Measurements from ENCODE around the gene RAB28.
A peak's percentile ranks its signal among the peaks of the same experiment; 100 is the strongest.

The RAB28 gene

DNA sequence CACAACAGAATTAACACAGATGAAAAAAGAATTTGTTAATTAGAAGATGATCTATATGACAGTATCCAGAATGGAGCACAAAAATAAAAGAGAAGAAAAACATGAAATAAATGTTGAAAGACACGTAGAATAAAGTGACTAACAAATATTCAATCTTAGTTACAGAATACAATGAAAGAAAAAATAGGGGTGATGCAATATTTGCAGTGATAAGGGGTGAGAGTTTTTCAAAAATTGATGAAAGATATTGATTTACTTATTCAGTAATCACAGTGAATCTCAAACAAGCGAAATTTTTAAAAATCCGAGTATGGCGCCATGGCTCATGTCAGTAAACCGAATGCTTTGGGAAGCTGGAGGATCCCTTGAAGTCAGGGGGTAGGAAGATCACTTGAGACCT is 20.2 kb upstream of the RAB28 start:
- no peak for DNase-seq

DNA sequence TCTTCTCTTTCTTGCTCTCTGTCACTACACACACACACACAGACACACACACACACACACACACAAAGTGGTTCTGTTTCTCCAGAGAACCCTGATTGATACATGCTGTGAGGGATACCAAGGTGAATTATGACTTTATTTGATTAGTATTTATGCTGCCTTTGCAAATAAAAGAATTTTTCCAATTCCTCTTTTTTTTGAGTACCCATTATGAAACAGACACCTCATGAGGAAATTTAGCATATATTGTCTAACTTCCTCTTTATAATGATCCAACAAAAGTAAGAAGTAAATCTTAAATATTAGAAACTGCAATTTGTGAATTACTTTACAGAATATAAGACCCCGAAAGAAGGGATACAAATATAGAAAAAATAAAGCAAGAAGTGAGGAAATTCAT is 14.3 kb upstream of the RAB28 start:
- no peak for DNase-seq

DNA sequence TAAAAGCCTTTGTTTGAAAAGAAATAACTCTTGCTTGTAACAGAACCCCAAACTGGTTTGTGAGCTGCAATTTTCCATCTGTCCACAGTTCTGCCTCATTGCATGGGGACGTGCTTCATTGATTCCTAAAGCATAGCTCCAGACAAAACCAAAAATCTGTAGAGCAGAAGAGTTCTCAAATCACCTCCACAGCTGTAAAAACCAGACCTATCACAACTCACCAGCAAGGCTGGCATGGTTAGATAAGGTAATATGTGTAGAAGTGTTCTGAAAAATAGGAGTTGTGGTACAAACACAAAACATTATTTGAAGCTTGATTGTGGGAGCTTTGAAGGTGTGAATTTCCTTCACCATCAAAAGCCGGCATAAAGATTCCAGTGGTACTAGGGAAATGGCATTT is 12.5 kb upstream of the RAB28 start:
- DNase-seq: no peak

DNA sequence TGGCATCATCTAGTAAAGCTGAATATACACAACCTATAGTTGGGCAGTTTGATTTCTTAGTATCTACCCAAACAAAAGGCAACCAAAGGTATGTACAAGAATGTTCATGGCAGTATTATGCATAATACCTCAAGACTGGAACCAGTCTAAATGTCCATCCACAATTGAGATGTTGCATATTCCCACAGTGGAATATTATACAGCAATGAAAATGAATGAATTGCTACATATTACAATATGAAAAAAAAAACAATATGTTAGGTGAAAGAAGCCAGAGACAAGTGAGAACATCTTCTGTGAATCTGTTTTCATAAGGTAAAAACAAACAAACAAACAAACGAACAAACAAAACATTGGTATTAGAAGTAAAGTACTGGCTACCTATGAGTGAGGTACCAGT is 11.6 kb upstream of the RAB28 start:
- no peak for DNase-seq

DNA sequence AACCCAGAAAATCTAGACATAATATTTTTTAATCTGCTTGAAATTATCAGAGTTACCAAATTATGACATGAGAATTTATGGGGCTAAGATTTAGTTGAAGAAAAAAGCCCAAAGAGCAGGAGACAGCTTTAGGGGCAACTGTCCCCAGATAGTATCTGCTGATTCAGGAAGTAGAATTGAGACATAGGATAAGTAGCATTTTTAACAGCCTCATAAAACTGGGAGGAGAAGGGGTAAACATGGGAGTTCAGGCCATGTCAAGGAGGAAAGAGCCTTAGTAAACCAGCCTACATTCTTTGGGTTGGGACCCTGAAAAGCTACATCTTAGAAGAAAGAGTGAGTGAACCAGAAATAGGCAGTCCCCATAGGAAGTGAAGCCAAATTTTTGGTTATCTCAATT is 9.7 kb upstream of the RAB28 start:
- no peak for DNase-seq

DNA sequence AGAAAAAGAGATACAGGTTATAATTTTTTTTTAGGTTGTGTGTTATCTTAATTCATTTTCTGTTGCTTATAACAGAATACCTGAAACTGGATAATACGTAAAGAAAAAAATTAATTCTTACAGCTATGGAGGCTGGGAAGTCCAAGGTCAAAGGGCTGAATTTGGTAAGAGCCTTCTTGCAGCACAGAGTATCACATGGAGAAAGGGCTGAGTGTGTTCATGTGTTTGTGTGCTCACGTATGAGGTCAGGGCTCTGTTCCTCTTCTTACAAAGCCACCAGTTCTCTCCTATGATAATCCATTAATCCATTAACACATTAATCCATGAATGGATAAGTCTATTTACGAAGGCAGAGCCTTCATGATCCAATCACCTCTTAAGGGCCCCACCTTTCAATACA is 8.6 kb upstream of the RAB28 start:
- DNase-seq: no peak

DNA sequence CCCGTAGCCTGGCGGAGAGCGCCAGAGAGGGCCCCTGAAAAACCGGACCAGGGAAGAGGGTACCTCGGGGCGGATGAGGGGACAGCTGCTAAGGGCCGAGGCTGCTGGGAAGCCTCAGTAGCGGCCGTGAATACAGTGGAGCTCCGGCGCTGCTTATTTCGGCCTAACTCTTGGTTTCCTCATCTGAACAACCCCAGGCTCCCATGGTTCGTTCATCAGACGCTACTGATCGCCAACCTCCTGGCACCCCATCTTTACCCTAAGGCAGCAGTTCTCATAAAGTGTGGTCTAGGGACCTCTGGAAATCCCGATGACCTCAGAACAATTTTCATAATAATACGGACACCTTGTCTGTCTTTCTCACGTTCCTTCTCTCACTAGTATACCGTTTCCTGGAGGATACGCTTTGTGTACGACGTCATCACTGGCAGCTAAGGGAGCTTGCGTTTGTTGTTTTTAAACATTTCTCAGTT is 645 bp upstream of the RAB28 start:
- no peak for DNase-seq

DNA sequence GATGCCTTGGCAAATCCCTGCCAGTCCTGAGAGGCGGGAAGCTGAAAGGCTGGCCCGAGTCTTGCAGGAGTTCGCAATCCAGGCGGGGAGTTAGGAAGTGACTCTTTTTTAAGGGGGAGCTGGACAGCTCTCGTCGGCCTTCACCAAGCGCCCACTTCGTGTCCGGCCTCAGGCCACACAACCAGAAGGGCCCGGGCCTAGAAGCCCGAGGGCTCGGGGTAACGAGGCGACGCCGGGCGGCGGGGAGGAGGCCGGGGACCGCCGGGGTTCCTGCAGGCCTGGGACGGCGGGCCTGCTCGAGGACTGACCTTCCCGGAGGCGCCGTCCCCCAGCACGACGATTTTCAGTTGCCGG is 395 bp downstream of the RAB28 start:
- DNase-seq: peak; percentile 20

DNA sequence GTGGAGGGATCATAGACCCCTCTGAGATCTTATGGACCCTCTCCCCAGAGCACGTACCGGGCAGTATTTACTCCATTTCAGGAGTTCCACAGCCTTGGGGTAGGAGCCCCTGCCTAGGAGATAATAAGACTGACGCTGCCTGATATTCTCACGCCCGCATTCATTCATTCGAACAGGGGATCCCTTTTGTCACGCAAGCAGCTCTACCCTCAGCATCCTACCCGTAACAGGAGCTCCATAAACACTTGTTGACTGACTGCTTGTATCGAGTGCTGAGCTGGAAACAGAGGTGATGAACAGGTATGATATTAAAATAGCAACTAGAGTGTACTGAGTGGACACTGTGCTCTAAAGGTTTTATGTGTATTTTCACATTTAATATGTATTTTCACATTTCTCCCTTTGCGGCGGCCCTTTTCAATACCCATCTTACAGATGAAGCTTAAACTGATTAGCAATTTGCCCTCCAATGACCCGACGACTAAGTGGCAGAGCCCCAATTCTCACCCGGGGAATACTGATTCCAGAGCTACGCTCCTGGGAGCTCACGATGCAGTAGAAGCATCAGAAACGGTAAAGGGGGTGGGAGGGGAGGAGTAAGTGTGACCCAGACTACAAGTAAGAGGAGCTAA is 888 bp downstream of the RAB28 start:
- no peak for DNase-seq

DNA sequence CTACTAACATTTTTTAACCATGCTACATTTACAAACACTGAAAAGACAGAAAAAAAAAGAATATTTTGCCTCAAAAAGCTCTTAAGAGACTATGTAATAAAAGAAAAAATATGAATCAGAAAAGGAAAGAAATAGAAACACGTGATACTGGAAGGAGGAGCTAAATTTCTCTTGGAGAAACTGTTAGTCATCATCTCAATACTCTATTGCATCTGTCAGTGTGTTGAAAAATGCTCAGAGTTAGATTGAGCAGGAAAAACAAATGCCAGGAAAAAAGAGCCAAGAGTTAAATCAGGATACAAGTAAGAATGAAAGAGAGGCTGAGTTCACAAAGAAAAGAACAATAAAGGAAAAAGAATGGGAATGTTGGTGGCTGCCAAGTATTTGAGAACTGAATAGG is 2.6 kb downstream of the RAB28 start:
- DNase-seq: no peak

DNA sequence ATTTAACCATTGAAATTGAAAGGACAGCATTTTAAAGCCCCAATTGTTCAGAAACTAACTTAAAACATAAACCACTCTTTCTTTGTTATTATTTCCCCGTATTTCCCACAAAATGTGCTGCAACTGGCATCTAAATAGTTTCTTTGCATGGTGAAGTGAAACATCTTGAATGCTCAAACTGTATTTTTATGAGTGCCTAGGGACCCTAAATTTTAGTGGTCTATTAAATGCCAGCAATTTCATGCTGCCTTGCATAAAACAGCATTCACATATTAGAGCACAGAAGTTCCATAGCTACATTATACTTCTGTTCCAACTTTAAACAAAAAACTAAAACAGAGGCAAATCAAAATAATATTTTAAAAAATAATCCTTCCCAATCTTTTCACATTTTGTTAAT is 5.4 kb downstream of the RAB28 start:
- DNase-seq: no peak

DNA sequence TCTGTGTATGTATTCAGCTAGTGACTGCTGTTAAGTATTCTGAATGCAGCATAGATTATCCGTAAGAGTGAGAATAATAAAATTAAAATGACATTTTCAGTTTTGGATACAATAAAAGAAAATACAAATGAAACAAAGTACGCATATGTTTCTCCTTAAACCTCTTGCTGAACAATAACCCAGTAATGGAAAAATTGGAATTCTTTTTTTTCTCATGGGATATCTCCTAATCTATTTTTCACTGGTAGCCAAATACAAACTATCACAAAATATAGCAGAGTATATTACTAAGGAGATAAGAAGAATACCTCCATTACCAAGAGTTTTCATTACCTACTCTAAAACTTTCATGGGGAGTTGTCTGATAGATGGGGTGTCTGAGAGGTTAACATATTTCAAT is 6.0 kb downstream of the RAB28 start:
- DNase-seq: no peak

DNA sequence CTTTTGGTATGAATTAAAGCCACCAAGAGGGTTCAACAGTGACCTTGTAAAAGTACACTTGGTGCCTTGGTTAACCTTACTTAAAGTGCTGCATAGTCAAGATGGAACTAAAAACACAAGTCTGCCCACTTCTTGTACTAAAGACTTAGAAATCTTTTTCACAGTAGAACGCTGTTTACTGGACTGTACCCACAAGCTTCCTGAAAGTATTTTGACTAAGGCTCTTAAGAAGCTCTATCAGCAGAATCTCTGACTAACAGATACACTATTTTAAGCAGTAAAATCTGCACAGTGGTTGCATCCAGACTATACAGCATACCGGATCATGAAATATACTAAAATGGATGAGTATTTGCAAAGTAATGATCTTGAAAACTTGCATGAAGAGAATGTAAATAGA is 7.2 kb downstream of the RAB28 start:
- peak; percentile 31 for DNase-seq

DNA sequence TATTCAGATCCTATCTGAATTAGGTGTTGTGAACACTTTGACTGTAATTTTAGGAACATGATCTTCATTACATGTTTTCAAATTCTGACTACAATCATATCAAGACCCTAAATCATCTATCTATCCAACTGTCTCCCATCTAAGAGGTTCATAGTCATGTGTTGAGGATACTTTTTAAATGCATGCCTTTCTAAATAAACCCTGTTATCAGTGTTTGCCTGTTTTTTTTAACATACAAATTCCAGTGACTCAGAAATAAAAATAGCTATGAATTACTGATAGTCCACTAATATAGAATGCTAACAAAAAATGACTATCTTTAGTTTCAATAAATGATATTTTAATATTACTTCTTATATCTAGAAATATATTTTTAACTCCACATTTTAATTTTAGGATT is 8.0 kb downstream of the RAB28 start:
- no peak for DNase-seq

DNA sequence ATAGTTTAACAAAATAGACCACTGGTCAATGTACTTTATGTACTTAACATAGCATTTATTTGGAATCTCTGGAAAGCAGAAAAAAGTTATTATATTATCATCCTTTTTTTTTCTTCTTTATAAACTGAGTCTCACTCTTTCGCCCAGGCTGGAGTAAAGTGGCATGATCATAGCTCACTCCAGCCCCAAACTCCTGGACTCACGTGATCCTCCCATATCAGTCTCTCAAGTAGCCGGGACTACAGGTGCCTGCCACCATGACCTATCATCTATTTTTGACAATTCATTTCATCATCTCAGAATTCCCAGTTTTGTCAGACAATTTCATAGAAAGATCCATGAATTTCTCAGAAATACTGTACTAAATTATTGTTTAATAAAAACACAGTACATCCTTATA is 12.7 kb downstream of the RAB28 start:
- no peak for DNase-seq

DNA sequence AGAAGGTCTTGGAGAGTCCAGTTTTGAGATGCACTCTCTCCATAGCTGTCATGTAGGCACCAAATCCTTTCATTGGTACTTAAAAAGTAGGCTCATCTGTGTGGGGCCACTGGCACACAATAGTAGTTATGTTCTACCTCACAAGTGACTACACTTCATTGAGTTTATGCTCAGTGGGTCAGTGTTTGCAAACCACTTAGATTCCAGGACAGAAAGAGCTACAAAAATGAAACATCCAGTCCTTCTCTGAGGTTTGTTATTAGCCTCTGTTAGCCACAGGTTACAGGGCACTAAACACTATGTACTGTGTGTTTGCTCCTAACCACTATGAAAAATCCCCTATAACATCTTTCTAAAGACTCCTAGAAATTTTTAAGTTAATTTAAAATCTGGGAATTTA is 13.8 kb downstream of the RAB28 start:
- DNase-seq: no peak

DNA sequence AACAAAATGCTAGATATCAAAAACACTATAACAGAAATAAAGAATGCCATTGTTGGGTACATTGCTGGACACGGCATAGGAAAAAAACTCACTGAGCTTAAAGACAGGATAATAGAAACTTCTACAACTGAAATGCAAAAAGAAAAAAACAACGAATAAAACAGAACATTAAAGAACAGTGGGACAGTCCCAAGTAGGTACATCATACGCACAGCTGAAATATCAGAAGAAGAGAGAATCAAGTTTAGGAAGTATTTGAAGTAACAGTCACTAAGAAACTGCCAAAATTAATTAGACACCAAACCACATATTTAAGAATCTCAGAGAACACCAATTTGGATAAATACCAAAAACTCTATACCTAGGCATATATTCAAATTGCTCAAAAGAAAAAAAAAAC is 19.2 kb downstream of the RAB28 start:
- DNase-seq: no peak

DNA sequence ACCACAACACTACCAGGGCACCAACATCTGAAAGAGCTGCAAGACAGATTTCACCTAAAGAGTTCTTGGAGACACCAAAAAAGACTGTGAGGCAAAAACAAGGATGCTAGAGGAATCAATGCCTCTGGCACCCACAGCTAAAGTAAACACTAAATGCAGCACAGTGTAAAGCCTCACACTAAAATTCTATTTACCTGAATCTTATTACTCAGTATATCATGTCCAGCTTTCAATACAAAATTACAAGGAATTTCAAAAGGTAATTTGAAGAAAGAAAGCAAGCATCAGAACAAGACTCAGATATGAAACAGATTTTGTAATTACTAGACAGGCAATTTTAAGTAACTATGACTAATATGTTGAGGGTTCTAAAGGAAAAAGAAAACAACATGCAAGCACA is 19.6 kb downstream of the RAB28 start:
- no peak for DNase-seq

DNA sequence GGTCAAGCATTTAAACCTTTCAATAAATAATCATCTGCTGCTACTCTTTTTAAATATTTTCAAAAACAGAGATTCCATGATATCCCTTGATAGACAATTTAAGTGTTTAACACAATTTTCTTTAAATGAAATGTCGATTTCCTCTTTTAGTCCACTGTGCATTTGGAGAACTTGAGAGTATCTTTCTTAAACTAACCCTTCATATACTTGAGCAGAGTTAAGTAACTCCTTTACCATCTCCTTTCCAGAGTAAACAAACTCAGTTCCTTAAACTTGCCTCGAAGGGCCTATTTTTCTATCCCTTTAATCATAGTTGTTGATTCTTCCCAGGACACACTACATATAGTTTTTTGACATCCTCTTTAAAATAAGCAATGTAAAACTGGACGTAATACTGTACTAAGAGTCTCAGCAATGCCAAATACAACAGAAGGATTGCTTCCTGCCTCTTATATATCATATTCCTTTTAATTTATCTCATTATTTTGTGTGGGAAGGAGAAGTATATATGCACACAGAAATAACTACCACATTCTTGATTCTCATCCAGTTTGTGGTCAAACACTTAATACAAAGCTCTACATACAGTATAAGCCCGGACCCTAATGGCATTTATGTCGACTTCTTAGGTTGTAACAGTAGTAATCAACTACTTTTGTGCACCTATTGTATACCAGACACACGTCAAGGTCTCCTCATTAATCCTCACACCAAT is 22.8 kb downstream of the RAB28 start:
- no peak for DNase-seq

DNA sequence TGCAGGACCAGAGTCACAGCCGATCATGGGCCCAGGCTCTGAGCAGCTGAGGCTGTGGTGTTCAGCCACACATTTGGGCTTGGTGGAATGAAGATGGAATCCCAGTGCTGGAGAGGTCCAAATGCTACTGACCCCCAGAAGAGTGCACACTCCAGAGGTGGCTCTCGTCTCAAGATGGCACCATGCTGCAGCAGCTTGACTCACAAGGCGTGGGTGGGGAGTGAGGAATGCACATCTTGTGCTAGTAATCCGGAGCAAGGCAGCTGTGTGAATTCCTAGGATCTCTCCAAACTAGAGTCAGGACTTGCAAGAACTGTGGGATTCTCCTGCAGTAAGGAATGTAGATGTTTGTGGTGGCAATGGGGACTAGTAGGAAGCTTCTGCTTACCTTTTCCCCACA is 28.7 kb downstream of the RAB28 start:
- DNase-seq: no peak

DNA sequence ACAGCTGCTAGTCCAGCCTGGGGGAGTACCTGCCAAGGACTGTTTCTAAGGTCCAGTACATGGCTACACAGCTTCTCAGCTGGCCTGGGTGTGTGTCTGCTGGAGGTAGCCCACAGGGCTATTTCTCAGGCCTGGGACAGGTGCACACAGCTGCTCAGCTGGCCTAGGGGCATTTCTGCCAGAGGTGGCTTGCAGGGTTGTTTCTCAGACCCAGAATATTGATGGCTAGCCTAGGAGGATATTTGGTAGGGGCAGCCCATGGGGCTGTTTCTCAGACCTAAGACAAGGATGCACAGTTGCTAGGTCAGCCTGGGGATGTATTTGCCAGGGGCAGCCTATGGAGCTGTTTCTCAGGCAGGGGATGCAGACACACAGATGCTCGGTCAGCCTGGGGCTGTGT is 29.4 kb downstream of the RAB28 start:
- no peak for DNase-seq

DNA sequence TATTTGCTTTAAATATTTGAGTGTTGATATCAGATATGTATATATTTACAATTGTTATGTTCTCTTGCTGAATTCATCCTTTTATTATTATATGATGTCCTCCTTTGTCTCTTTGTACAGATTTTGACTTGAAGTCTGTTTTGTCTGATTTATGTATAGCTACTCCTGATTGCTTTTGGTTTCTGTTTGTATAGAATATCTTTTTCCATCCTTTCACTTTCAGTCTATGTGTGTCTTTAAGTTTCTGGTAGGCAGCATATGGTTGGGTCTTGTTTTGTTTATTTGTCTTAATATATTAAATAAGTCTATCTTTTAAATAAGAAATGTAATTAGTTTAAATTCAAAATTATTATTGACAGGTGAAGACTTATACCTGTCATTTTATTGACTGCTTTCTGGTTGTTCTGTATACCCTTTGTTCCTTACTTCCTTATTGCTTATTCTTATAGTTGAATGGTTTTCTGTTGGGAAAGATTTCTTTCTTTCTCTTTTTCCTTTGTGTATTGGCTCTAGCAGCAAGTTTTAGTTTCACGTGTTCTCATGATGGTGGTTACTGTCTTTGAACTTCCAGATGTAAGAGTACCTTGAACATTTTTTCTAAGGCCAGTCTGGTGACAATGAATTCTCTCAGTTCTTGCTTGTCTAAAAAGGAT is 31.1 kb downstream of the RAB28 start:
- DNase-seq: no peak

DNA sequence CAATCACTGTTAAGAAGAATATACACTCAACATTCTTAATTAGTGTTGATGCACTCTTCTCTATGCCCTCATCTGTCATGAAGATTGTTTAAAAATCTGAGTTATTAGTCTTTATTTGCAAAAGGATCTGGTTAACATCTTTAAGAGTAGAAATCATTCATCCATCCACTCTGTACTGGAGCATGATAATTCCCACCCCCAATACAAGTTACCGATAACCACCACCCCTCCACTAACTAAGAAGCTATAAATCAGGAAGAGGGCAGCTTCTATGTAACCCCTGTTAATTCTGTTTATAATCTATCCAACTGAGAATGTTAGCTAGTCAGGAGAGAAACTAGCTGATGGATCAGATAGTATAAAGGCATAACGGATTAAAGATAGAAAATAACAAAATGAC is 34.5 kb downstream of the RAB28 start:
- DNase-seq: no peak
